Endothelial cell of umbilical vein (primary cell): ENCODE data around the gene NCKAP5.

ENCODE experiments used
- CTCF ChIP-seq, 2 donors: IDR thresholded peaks; 1 replicate in 1 of 2; 2 replicates in 1 of 2; pipeline ENCODE4 v1.5.1; 2011; ENCODE audit warnings: low read length in 2 of 2, mild to moderate bottlenecking in 2 of 2, moderate library complexity in 2 of 2, control low read depth in 1 of 2, inconsistent platforms in 1 of 2, low read depth in 1 of 2; ENCODE audit not compliant: insufficient read depth in 1 of 2; ENCODE audit errors: extremely low read depth in 1 of 2
- EZH2 ChIP-seq: IDR thresholded peaks from 2 replicates; pipeline ENCODE4 v1.6.1; 2012; ENCODE audit warnings: borderline replicate concordance, low read depth, mild to moderate bottlenecking, moderate library complexity, low read length, inconsistent platforms; ENCODE audit not compliant: severe bottlenecking
- FOS ChIP-seq: IDR thresholded peaks from 2 replicates; pipeline ENCODE4 v1.6.1; 2011; ENCODE audit warnings: mild to moderate bottlenecking, low read length, moderate library complexity, borderline replicate concordance; ENCODE audit not compliant: insufficient read depth
- GATA2 ChIP-seq: IDR thresholded peaks from 2 replicates; pipeline ENCODE4 v1.7.0; 2011; ENCODE audit warnings: low read depth, mild to moderate bottlenecking, moderate library complexity, mixed read lengths, low read length; ENCODE audit not compliant: insufficient read length, insufficient read depth
- POLR2A ChIP-seq: IDR thresholded peaks from 2 replicates; pipeline ENCODE4 v1.6.1; 2012; ENCODE audit warnings: low read depth, mild to moderate bottlenecking, control low read depth, low read length

- TF ChIP-seq POLR2A (no peak), CTCF (IDR thresholded peaks at IDR 0.05; ENCODE audit: extremely low read depth in 1 of 2, insufficient read depth in 1 of 2, low read depth in 1 of 2, low read length in 2 of 2) (no peak), FOS (no peak), EZH2 (no peak), GATA2 (no peak)
Measured at GRCh38 chr2:132891498-132891897, 676.8 kb downstream of the NCKAP5 start.
